DND-41 (cell line): ENCODE measurements around the gene FAM107B.

Source experiments
- ATAC-seq: fragments of 200-7000 bp; cut with Tn5 transposase; 3 replicates; pipeline ENCODE4 v1.9.1; 2021; ENCODE audit warnings: low read depth; ENCODE audit not compliant: insufficient read depth
- DNase-seq: peaks from one replicate; pipeline ENCODE4 v3.0.0-alpha.2; 2020
- H2AFZ ChIP-seq: 2 replicates; pipeline ENCODE4 v1.6.0; 2012; ENCODE audit warnings: low read depth, low read length
- H3K27ac ChIP-seq: 2 replicates; pipeline ENCODE4 v1.5.1; 2012; ENCODE audit warnings: low read length, inconsistent platforms
- H3K27me3 ChIP-seq: fragments of 200-600 bp; sonication (generic); 2 replicates; pipeline ENCODE4 v1.6.0; 2012; ENCODE audit warnings: low read length, mild to moderate bottlenecking, inconsistent platforms; ENCODE audit not compliant: insufficient read depth, poor library complexity
- H3K36me3 ChIP-seq: 2 replicates; pipeline ENCODE4 v1.5.1; 2012; ENCODE audit warnings: low read length, inconsistent platforms; ENCODE audit not compliant: insufficient read depth
- H3K4me1 ChIP-seq: 2 replicates; pipeline ENCODE4 v1.5.1; 2012; ENCODE audit warnings: mild to moderate bottlenecking, low read length; ENCODE audit not compliant: insufficient read depth
- H3K4me2 ChIP-seq: 2 replicates; pipeline ENCODE4 v1.6.0; 2012; ENCODE audit warnings: mild to moderate bottlenecking, moderate library complexity, low read length, inconsistent platforms; ENCODE audit not compliant: insufficient read depth
- H3K4me3 ChIP-seq, 2 experiments: fragments of 200-600 bp in 1 of 2; shearing (Covaris generic) in 1 of 2; 2 replicates each; pipeline ENCODE4 v1.5.1; 2012 to 2016; ENCODE audit warnings: inconsistent platforms in 2 of 2, low read length in 2 of 2, mild to moderate bottlenecking in 2 of 2, low read depth in 1 of 2, moderate library complexity in 1 of 2
- H3K79me2 ChIP-seq: 2 replicates; pipeline ENCODE4 v1.6.0; 2012; ENCODE audit warnings: low read length, inconsistent platforms; ENCODE audit not compliant: insufficient read depth
- H3K9ac ChIP-seq: 2 replicates; pipeline ENCODE4 v1.6.0; 2012; ENCODE audit warnings: low read depth, mild to moderate bottlenecking, inconsistent platforms, low read length, moderate library complexity
- H3K9me3 ChIP-seq: 2 replicates; pipeline ENCODE4 v1.5.1; 2012; ENCODE audit warnings: low read length, moderate library complexity, mild to moderate bottlenecking, inconsistent platforms; ENCODE audit not compliant: insufficient read depth, severe bottlenecking
- H4K20me1 ChIP-seq: 2 replicates; pipeline ENCODE4 v1.6.0; 2012; ENCODE audit warnings: low read length; ENCODE audit not compliant: insufficient read depth
- EZH2 ChIP-seq: IDR thresholded peaks from 3 replicates; pipeline ENCODE4 v1.6.1; 2012; ENCODE audit warnings: borderline replicate concordance, low read depth, mild to moderate bottlenecking, moderate library complexity, low read length, inconsistent platforms; ENCODE audit not compliant: severe bottlenecking
- TF ChIP-seq, protein P1 (sequence below): IDR thresholded peaks from 2 replicates; pipeline ENCODE4 v1.5.1; 2012; ENCODE audit warnings: borderline replicate concordance, low read length, moderate library complexity, mild to moderate bottlenecking; ENCODE audit not compliant: poor library complexity, severe bottlenecking; ENCODE audit errors: extremely low read depth

Gene FAM107B

DNA sequence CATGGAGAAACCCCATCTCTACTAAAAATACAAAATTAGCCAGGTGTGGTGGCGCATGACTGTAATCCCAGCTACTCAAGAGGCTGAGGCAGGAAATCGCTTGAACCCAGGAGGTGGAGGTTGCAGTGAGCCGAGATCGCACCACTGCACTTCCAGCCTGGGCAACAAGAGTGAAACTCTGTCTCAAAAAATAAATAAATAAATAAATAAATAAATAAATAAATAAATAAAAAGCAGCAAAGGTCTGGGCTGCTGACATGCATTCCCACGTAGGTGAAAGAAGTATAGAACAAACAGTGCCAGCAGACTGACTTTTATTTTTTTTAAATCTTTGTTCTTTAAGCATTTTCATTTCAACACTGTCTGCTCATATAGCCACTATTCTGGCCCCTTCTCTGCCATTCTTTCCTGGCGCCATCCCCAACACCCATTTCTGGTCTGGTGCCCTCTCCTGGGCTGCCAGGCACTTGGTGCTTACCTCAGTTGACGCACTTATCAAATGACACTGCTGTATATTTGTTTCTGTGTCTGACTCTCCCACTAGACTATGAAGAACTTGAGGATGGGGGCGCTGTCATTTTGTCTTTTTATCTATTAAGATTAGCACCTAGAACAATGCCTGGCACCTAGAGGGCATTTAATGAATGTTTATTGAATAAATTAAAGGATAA lies 15.6 kb downstream of the FAM107B start:
- ATAC-seq (no peak), DNase-seq (no peak)
- H3K9ac ChIP-seq, result no peak overlapping the region
- H4K20me1 ChIP-seq, result no peaks in the 10 kb centered on the region
- H3K27ac ChIP-seq, result no peak overlapping the region
- H3K4me2 ChIP-seq, result no peak overlapping the region
- H3K4me1 ChIP-seq, result no peaks in the 10 kb centered on the region
- H3K36me3 ChIP-seq, result no peaks in the 10 kb centered on the region
- H3K4me3 ChIP-seq, result no peak overlapping the region
- TF ChIP-seq EZH2, result no peak
- TF ChIP-seq, protein P1, sequence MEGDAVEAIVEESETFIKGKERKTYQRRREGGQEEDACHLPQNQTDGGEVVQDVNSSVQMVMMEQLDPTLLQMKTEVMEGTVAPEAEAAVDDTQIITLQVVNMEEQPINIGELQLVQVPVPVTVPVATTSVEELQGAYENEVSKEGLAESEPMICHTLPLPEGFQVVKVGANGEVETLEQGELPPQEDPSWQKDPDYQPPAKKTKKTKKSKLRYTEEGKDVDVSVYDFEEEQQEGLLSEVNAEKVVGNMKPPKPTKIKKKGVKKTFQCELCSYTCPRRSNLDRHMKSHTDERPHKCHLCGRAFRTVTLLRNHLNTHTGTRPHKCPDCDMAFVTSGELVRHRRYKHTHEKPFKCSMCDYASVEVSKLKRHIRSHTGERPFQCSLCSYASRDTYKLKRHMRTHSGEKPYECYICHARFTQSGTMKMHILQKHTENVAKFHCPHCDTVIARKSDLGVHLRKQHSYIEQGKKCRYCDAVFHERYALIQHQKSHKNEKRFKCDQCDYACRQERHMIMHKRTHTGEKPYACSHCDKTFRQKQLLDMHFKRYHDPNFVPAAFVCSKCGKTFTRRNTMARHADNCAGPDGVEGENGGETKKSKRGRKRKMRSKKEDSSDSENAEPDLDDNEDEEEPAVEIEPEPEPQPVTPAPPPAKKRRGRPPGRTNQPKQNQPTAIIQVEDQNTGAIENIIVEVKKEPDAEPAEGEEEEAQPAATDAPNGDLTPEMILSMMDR, result no peak
- peaks cover 4% of the 10 kb centered on the region for H3K27me3 ChIP-seq
- H3K9me3 ChIP-seq, result no peaks in the 10 kb centered on the region
- H2AFZ ChIP-seq, result no peak overlapping the region
- no peaks in the 10 kb centered on the region for H3K79me2 ChIP-seq

DNA sequence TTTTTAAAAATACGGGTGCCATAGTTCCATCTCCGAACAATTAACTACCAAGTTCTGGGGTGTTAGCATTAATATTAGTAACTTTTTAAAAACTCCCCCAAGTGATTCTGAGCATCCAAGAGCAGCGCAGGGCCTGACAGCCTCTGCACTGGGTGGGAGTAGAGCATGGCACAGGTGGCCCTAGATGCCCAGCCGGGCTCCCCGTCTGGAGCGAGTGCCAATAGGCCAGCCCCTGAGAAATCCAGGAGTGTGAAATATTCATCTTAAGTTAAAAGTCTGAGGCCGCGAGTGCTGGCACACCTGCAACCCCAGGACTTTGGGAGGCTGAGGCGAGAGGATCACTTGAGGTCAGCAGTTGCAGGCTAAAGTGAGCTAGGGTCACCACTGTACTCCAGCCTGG lies 16.2 kb downstream of the FAM107B start:
- Histone ChIP-seq H3K4me3 (no peak overlapping the region), H3K27me3 (peaks cover 4% of the 10 kb centered on the region), H3K27ac (no peak overlapping the region), H3K4me1 (no peaks in the 10 kb centered on the region), H3K79me2 (no peaks in the 10 kb centered on the region), H3K36me3 (no peaks in the 10 kb centered on the region), H2AFZ (no peak overlapping the region), H3K9ac (no peak overlapping the region), H3K4me2 (no peak overlapping the region), H3K9me3 (no peaks in the 10 kb centered on the region), H4K20me1 (no peaks in the 10 kb centered on the region)
- DNase-seq, result no peak
- no peak for ATAC-seq
- TF ChIP-seq EZH2, result no peak
- TF ChIP-seq, protein P1, result no peak

DNA sequence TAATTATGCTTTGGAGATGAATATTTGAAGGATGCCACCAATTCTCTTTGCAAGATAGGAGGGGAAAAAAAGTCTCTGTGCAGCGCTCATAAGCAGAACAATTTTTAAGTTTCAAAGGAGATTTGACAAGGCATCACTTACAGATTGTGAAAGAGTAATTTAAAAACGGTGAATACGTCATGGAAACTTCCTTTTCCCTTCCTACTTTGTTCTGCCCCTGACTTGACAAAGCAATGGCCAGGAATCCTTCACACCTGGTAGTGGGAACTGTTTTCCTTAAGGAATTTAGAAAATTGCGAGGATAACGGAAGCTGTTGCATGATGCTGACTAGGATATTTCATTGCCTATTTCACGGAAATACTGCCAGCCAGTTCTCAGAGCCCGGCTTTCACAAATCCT lies 16.7 kb downstream of the FAM107B start:
- H3K4me3 ChIP-seq, result no peak overlapping the region
- no peak for TF ChIP-seq EZH2
- TF ChIP-seq, protein P1, result no peak
- H3K9ac ChIP-seq, result no peak overlapping the region
- H3K79me2 ChIP-seq, result no peaks in the 10 kb centered on the region
- no peaks in the 10 kb centered on the region for H3K36me3 ChIP-seq
- H3K4me2 ChIP-seq, result no peak overlapping the region
- H3K27me3 ChIP-seq, result peaks cover 4% of the 10 kb centered on the region
- H3K9me3 ChIP-seq, result no peaks in the 10 kb centered on the region
- H3K27ac ChIP-seq, result no peak overlapping the region
- no peak for DNase-seq
- H4K20me1 ChIP-seq, result no peaks in the 10 kb centered on the region
- H2AFZ ChIP-seq, result no peak overlapping the region
- ATAC-seq, result no peak
- H3K4me1 ChIP-seq, result no peaks in the 10 kb centered on the region

DNA sequence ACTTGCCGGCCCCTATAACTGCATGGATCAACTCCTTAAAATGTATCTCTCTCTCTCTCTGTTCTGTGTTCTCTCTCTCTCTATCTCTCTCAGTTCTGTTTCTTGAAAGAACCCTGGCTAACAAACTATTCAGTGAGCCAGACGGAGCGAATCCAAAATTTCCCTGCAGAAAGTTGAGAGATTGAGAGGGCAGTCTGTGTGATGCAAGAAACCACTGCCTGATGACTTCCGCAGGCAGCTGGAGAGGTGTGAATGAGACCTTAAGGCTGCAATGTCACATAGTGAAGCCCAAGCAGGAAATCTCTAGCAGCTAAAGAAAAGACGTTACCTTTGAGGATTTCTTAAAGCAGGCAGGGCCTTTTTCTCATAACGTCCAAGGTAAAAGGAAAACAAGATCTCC lies 17.3 kb downstream of the FAM107B start:
- Histone ChIP-seq H3K79me2 (no peaks in the 10 kb centered on the region), H4K20me1 (no peaks in the 10 kb centered on the region), H3K9me3 (no peaks in the 10 kb centered on the region), H3K4me3 (no peak overlapping the region), H3K4me2 (no peak overlapping the region), H3K4me1 (no peaks in the 10 kb centered on the region), H2AFZ (no peak overlapping the region), H3K27me3 (peaks cover 4% of the 10 kb centered on the region), H3K9ac (no peak overlapping the region), H3K27ac (no peak overlapping the region), H3K36me3 (no peaks in the 10 kb centered on the region)
- ATAC-seq (no peak), DNase-seq (no peak)
- TF ChIP-seq, protein P1, result no peak
- TF ChIP-seq EZH2, result no peak
